Hematopoietic multipotent progenitor cell (in vitro differentiated cells): ENCODE measurements around the gene AGPAT4. TPM values are rescaled to one million over a fixed set of nuclear protein-coding genes. Genes with fewer than 3 reads are reported as not detected.

Experiments
- DNase-seq, 3 donors: peaks; one replicate each; pipeline ENCODE4 v3.0.0-alpha.2; 2011 to 2015; ENCODE audit warnings: low read depth in 2 of 3, low spot score in 2 of 3
- total RNA-seq: library from RNA; depleted of rRNA; stranded (reverse); fragments of >200 nt; gene quantifications from one replicate; pipeline ENCODE4 v1.2.3, GENCODE V29; 2012

AGPAT4 gene
- total RNA-seq, 1 donor = 28.5 TPM

GRCh38 chr6:161088676-161089328 is 185.1 kb downstream of the AGPAT4 start:
- DNase-seq = no peak

- no peak for DNase-seq
Observed at GRCh38 chr6:161085246-161085645, 188.6 kb downstream of the AGPAT4 start.

- DNase-seq = no peak
Observed at GRCh38 chr6:161082215-161082614, 191.6 kb downstream of the AGPAT4 start.

GRCh38 chr6:161080263-161080970 is 193.4 kb downstream of the AGPAT4 start:
- no peak for DNase-seq
